IMR-90 (cell line): ENCODE measurements around the gene AMOTL1. TPM values are rescaled to one million over a fixed set of nuclear protein-coding genes. Genes with fewer than 3 reads are reported as not detected.

ENCODE experiments used
- NFE2L2 ChIP-seq: fragments of 150-350 bp; IDR thresholded peaks from 2 replicates; pipeline ENCODE4 v1.6.1; 2016; ENCODE audit warnings: low read depth, mild to moderate bottlenecking, low read length
- POLR2A ChIP-seq: IDR thresholded peaks from 2 replicates; pipeline ENCODE4 v1.6.1; 2012; ENCODE audit warnings: mild to moderate bottlenecking, low read depth, low read length
- USF2 ChIP-seq: fragments of 150-350 bp; IDR thresholded peaks from 2 replicates; pipeline ENCODE4 v1.6.1; 2017; ENCODE audit warnings: mild to moderate bottlenecking, antibody characterized with exemption, low read length, low read depth
- polyA plus RNA-seq, 3 experiments: library from polyadenylated mRNA; depleted of rRNA; stranded (reverse); fragments of >200 nt; gene quantifications; 2 replicates each; pipeline ENCODE4 v1.2.3, GENCODE V29; 2012; ENCODE audit warnings: low replicate concordance in 1 of 3
- total RNA-seq: library from RNA; depleted of rRNA; stranded (reverse); fragments of >200 nt; gene quantifications from 2 replicates; pipeline ENCODE4 v1.2.3, GENCODE V29; 2012

AMOTL1 gene
- total and polyA plus RNA-seq, 2 of the 4 experiments (the other 2 are of a cell fraction), result 18.6 to 49.5 TPM

GRCh38 chr11:94740083-94741021 is 27.8 kb upstream of the AMOTL1 start (continued):
- TF ChIP-seq USF2 (no peak), POLR2A (no peak), NFE2L2 (no peak)
